Calu3 (cell line): ENCODE data around the gene BBIP1. TPM values are rescaled to one million over a fixed set of nuclear protein-coding genes. Genes with fewer than 3 reads are reported as not detected.

ENCODE experiments used
- BruUV-seq: library from RNA; stranded (reverse); fragments of 400-500 nt; replicated peaks from 2 replicates; lab custom pipeline; 2021; lab: Mats Ljungman, UMichigan
- CTCF ChIA-PET: fragments of 300-600 bp; sonication (Branson Sonifier 250); formaldehyde crosslinking; loops from one replicate; lab custom pipeline; 2022; ENCODE audit warnings: antibody characterized with exemption; lab: Charles Lee
- DNase-seq: peaks from one replicate; pipeline ENCODE4 v3.0.0; 2022
- H3K27ac Mint-ChIP-seq: one replicate; pipeline ENCODE4 v1.8.0; 2022; ENCODE audit warnings: mixed read lengths; ENCODE audit not compliant: unreplicated experiment
- H3K27me3 Mint-ChIP-seq: one replicate; pipeline ENCODE4 v1.8.0; 2022; ENCODE audit warnings: mixed read lengths; ENCODE audit not compliant: unreplicated experiment
- H3K36me3 Mint-ChIP-seq: one replicate; pipeline ENCODE4 v1.8.0; 2022; ENCODE audit warnings: mild to moderate bottlenecking, moderate library complexity, mixed read lengths; ENCODE audit not compliant: insufficient read depth, unreplicated experiment
- H3K4me1 Mint-ChIP-seq: one replicate; pipeline ENCODE4 v1.8.0; 2022; ENCODE audit warnings: mild to moderate bottlenecking, low read depth, mixed read lengths; ENCODE audit not compliant: unreplicated experiment
- H3K4me3 Mint-ChIP-seq: one replicate; pipeline ENCODE4 v1.8.0; 2022; ENCODE audit warnings: mild to moderate bottlenecking, low read depth, moderate library complexity, mixed read lengths; ENCODE audit not compliant: unreplicated experiment
- H3K9me3 Mint-ChIP-seq: one replicate; pipeline ENCODE4 v1.8.0; 2022; ENCODE audit warnings: low read depth, mixed read lengths; ENCODE audit not compliant: unreplicated experiment
- intact Hi-C: fragments of 100-400 bp; cut with micrococcal nuclease; formaldehyde crosslinking; loops from one replicate; pipeline ENCODE4 v1.10.0; 2022; ENCODE audit not compliant: unreplicated experiment
- total RNA-seq: library from RNA; stranded (reverse); gene quantifications from 2 replicates; pipeline ENCODE4 v1.2.3, GENCODE V29; 2022
- TF ChIP-seq, protein P1 (sequence below): fragments of 200-600 bp; IDR thresholded peaks from one replicate; pipeline ENCODE4 v1.8.0; 2022; ENCODE audit warnings: antibody characterized with exemption; ENCODE audit not compliant: unreplicated experiment

Gene BBIP1
- total RNA-seq, 1 experiment from 2014 or later = 15.8 TPM

DNA sequence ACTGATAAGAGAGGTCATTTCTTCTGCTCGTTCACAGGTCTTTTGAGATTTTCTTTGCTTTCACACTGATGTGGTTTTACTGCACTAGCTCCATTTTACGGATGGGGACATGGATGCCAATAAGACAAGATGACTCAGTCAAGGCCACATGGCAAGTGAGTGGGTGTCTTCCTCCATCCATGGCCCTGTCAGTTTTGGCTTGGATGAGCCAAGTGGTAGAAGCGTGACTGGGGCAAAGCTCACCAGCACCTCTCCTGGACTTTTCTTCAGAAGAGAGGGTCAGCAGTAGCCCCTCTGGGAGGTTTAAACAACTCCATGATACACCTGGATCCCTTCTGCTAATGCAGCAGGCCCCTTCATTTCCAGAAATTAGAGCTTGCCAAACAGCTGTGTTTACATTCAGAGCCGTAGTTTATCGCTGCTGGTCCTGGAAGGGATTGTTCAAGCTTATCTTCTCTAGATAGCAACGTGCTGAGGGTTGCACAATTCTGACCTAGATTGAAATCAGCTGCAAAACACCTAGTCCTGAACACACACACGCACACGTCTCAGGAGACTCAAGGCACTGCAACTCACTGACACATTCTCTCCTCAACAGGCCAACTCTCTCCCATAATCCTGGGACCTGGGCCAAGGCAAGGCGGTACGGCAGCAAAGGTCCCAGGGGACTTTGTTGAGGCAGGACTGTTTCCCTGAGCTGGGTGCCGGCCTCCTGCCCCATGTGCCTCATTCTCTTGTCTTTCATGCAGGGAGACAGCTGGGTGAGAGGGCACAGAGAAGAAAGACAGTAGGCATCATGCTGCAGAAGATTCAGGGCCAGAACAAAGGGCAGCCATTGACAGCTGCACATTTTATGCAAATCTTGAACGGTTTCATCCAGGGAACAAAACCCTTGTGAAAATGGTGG is 61.5 kb downstream of the BBIP1 start:
- peaks cover 2% of the 10 kb centered on the region for H3K9me3 Mint-ChIP-seq
- no TSS peak for BruUV-seq
- no peak overlapping the region for H3K4me3 Mint-ChIP-seq
- H3K27ac Mint-ChIP-seq = no peak overlapping the region
- peaks cover 21% of the 10 kb centered on the region for H3K4me1 Mint-ChIP-seq
- no peak for DNase-seq
- intact Hi-C loops = no loop called here
- no peaks in the 10 kb centered on the region for H3K27me3 Mint-ChIP-seq
- no peaks in the 10 kb centered on the region for H3K36me3 Mint-ChIP-seq
- TF ChIP-seq, protein P1, sequence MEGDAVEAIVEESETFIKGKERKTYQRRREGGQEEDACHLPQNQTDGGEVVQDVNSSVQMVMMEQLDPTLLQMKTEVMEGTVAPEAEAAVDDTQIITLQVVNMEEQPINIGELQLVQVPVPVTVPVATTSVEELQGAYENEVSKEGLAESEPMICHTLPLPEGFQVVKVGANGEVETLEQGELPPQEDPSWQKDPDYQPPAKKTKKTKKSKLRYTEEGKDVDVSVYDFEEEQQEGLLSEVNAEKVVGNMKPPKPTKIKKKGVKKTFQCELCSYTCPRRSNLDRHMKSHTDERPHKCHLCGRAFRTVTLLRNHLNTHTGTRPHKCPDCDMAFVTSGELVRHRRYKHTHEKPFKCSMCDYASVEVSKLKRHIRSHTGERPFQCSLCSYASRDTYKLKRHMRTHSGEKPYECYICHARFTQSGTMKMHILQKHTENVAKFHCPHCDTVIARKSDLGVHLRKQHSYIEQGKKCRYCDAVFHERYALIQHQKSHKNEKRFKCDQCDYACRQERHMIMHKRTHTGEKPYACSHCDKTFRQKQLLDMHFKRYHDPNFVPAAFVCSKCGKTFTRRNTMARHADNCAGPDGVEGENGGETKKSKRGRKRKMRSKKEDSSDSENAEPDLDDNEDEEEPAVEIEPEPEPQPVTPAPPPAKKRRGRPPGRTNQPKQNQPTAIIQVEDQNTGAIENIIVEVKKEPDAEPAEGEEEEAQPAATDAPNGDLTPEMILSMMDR = no peak
- CTCF ChIA-PET = no interaction called here

DNA sequence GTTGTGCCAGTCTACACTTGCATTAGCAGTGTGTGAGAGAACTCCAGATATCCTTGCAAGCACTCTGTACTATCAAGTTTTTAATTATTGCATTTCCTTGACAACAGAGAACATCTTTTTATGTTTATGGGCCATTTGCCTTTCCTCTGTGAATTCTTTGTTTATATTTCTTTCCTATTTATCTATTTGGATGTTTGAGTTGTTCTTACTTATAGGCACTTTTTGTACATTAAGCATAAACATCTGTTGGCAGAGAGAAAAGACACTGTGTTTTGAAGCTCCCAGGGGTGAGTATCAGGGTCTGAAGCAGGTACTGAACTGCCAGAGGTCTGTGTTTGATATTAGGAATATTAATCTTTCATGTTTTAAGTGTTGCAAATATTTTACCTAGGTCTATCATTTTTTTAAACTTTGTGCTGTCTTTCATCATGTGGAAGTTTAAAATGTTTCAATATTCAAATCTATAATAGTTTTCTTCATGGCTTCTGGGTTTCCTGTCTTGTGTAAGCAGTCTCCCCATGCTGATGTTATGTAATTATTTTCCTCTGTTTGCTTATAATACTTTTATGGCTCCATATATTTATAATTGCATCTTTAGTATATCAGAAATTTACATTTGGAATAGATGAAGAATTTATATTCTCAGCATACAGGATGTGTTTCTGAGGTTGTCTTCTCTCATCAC is 64.9 kb downstream of the BBIP1 start:
- CTCF ChIA-PET = no interaction called here
- H3K36me3 Mint-ChIP-seq = no peaks in the 10 kb centered on the region
- peaks cover 27% of the 10 kb centered on the region for H3K4me1 Mint-ChIP-seq
- H3K4me3 Mint-ChIP-seq = no peak overlapping the region
- no peak for DNase-seq
- H3K27ac Mint-ChIP-seq = no peak overlapping the region
- no TSS peak for BruUV-seq
- intact Hi-C loops = no loop called here
- TF ChIP-seq, protein P1 = no peak
- no peaks in the 10 kb centered on the region for H3K27me3 Mint-ChIP-seq
- peaks cover 2% of the 10 kb centered on the region for H3K9me3 Mint-ChIP-seq

DNA sequence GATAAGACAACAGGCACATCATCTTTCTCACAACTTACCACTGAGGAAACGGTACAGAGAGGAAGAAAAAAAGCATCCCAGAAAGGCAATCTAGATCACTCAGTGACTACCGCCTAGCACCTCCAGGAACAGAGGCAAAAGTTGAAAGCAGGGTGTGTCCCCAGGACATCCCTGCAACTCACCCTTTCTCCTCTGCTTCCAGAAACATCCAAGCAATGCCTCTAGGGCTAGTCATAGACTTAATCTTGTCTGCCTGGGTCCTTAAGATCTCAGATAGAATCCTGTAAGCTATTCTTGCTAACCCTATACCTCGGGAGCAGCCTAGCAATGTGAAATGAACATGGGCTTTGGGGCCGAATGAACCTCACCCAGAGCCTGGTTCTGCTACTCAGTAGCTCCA is 66.0 kb downstream of the BBIP1 start:
- no peaks in the 10 kb centered on the region for H3K27me3 Mint-ChIP-seq
- intact Hi-C loops = no loop called here

DNA sequence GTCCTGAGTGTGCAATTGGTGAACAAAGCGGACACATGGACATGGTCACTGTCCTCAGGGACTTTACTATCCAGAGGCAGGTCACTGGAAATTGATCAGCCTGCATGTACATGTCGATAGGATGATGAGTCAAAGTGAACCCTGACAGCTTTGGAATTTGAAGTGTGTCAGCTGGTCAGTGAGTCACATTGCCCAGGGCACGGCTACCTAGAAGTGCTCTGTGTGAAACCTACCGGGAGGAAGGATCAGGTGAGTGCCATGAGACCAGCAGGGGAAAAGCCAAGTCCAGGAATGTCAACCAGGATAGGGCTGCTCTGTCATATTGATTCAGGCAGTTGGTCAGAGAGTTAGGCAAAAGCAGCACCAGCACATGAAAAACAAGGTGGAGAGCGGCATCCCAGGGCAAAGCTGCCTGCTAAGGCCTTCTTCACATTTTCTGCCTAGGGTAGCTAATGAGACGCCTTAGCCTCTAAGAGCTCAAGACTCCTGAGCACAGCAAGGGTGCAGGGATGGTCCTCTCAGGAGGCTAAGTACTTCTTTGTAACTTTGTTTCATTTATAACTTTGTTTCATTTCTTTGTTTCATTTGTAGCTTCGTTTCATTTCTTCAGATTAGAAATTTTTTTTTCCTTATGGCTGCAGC is 66.6 kb downstream of the BBIP1 start:
- no TSS peak for BruUV-seq
- CTCF ChIA-PET = no interaction called here
- peaks cover 19% of the 10 kb centered on the region for H3K4me1 Mint-ChIP-seq
- H3K36me3 Mint-ChIP-seq = no peaks in the 10 kb centered on the region
- H3K9me3 Mint-ChIP-seq = peaks cover 2% of the 10 kb centered on the region
- no peak overlapping the region for H3K4me3 Mint-ChIP-seq
- peak; percentile 59 for DNase-seq
- no peaks in the 10 kb centered on the region for H3K27me3 Mint-ChIP-seq
- TF ChIP-seq, protein P1 = no peak
- intact Hi-C loops = no loop called here
- no peak overlapping the region for H3K27ac Mint-ChIP-seq

More for the DNA sequence above, 66.0 kb downstream of the BBIP1 start:
- Mint-ChIP-seq H3K9me3 (peaks cover 2% of the 10 kb centered on the region), H3K36me3 (no peaks in the 10 kb centered on the region), H3K4me3 (no peak overlapping the region), H3K27ac (no peak overlapping the region), H3K4me1 (peaks cover 20% of the 10 kb centered on the region)
- DNase-seq = no peak
- BruUV-seq = no TSS peak
- CTCF ChIA-PET = no interaction called here
- TF ChIP-seq, protein P1 = no peak
